NCI-H748 (cell line): Measurements from ENCODE around the gene CCDC116.
"Not testable (repeated sequence)": the region's sequence is repeated elsewhere in the genome, so short reads cannot be mapped to it uniquely, and the experiment has no call there.

Experiments
- DNase-seq: peaks from one replicate; lab custom pipeline; 2025; ENCODE audit not compliant: unreplicated experiment; lab: John Stamatoyannopoulos, UW

CCDC116 gene

DNA sequence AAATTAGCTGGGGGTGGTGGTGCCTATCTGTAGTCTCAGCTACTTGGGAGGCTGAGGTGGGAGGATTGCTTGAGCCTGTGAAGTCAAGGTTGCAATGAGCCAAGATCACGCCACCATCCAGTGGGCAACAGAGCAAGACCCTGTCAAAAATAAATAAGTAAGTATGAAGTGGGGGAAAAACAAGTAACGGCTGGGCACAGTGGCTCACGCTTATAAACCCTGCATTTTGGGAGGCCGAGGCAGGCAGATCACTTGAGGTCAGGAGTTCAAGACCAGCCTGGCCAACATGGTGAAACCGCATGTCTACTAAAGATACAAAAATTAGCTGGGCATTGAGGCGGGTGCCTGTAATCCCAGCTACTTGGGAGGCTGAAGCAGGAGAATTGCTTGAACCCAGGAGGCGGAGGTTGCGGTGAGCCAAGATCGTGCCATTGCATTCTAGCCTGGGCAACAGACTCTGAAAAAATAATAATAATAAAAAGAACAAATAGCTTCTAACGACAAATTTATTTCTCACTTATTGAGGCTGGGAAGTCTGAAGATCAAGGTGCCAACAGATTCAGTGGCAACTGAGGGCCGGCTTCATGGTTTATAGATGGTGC, 22.9 kb upstream of the CCDC116 start:
- not testable (repeated sequence) for DNase-seq

DNA sequence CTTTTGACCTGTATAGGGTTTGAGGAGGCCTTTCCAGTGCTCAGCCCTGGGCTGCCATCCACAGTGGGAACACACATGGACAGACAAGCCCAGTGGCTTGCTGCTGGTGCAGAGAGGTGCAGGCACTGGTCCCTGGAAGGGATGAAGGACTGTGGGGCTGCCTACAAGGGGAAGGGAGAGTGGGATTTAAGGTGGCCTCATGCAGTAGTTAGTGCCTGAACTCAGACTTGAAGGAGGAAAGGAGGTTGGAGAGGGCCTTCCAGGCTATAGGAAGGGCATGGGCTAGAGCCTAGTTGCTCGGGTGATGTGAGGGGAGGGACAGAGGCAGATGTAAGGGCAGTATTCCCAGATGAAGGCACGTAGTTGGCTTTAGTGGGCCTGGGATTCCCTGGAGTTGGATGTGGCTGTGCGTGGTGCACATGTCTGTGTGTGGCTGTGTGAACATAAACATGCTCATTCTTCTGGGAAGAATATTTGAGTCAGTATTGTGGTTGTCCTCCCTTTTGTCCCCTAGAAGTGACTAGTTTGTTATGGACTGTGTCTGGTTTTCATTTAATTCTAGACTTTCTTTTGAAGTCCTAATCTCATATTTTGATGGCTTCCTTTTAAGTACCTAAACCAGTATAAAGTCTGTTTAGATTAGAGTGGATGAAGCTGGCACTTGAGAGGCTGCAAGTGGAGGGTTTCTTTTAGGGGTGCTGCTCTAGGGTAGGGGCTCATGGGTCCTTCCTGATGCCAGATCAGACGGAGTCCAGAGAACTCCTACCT, 21.2 kb upstream of the CCDC116 start:
- DNase-seq = no peak

DNA sequence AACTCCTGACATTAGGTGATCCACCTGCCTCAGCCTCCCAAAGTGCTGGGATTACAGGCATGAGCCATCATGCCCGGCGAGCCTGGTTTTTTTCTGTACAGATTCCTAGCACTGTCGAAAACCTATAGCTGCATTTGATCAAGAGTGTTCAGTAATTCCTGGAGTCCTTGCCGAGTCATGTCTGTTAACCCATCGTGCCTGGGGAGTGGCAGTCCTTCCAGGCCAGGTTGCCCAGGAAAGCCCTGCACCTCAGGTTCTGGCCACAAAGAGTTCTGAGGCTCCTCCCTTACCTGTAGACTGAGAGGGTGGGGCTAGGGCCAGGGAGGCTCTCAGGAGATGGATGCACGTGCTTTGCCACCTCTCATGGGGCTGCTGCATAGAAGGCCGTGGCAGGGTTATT, 19.7 kb upstream of the CCDC116 start:
- DNase-seq = no peak

DNA sequence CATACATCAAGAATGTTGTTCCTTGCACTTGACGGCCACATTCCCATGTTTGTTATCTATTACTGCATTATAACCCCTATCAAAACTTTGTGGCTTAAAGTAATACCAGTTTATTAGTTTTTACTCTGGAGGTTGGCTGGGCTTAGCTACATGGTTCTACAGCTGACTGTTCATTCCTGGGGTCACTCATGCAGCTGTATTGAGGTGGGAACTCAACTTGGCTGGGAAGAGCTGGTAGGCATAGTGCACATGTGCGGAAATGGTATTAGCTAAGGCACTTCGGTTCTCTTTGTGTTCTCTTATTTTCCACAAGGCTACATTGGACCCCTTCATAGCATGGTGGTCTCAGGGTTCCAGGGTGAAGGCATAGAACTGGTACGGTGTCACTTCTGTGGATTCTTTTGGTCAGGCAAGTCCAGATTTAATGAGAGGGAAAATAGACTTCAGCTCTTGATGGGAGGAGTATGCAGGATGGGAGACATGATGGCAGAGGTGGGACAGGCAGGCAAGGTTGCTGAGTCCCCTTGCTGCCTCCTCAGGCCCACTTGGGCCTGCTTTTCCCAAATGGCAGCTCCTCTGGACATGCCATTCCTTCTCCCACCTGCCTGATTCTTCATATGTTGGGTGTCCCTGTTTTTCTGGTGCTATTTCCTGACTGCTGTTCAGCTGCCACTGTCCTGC, 18.9 kb upstream of the CCDC116 start:
- no peak for DNase-seq

DNA sequence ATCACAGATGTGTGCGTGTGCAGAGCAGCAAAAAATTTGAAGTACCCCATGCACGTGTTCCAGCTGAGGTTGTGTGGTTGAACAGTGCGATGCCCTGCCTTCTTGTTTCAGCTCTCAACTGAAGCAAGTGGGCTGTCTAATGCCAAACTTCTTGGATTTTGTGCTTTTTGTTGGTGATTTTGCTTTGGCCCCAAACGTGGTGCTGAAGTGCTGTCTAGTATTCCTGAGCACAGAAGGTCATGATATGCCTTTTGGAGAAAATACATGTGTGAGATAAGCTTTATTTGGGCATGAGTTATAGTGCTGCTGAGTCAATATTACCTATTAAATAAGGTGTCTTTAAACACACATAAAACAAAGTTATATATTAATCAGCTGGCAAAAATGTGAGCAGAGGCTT, 16.8 kb upstream of the CCDC116 start:
- DNase-seq = no peak

DNA sequence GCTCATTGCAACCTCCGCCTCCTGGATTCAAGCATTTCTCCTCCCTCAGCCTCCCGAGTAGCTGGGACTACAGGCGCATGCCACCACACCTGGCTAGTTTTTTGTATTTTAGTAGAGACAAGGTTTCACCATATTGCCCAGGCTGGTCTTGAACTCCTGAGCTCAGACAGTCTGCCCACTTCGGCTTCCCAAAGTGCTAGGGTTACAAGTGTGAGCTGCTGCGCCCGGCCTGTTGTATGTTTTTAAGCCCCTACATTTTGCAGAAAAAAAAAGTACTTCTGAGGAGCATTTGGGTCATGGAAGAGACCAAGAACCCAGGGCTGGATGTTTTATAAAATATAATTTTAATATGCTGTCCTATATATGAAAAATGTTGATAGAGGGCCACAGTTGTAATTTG, 15.2 kb upstream of the CCDC116 start:
- DNase-seq = not testable (repeated sequence)

DNA sequence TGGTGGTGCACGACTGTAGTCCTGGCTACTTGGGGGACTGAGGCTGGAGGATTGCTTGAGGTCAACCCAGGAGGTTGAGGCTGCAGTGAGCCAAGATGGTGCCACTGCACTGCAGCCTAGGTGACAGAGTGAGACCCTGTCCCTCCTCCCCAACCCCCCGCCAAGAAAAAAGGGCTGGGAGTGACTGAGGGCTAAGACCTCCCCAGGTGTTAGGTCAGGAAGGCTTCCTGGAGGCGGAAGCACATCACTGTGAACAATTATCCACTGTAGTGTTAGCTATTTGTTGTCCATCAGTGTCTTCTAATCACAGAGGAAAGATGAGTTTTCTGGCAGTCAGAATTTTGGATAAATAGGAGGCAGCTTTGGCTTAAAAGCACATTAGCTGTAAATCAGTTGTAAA, 11.5 kb upstream of the CCDC116 start:
- no peak for DNase-seq

DNA sequence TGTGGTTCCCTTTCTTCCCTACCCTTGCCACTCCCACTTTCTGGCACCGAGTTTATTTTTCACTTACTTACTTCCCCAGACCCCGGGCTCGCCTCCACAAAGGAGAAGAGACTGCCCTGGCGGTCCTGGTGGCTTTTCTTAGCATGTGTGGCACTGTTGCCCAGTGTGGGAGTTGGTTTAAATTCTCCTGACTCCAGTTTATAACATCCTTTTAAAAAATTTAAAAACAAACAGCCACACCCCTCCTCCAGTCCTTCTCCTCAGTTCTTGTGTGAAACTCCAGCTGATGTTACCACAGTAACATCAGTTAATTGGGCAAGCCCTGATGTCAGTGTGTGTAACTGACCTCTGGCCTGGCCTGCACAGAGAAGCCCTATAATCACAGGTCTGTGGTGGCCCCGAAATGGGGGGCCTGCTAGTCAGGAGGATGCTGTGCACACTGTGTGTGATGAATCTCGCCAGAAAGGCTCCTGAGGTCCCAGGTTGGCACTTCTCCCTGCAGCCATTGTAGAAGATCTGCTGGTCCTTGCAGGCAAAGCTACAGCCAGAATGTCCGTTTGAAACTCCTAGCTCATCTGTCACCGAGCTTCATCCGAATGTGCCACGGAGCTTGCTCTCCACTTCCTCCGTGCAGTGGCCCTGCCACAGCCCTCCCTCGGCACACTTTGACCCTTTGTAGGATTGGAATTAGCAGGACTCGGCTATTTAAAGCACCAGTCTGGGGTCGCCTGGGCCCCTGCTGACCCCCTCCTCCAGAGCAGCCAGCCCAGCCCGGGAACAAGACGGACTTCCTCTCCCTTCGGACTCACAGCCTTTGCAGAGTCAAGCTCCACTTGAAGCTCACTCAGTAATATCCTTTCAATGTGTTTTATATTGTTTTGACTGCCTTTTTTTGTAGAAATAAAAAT, 10.3 kb upstream of the CCDC116 start:
- DNase-seq = no peak

DNA sequence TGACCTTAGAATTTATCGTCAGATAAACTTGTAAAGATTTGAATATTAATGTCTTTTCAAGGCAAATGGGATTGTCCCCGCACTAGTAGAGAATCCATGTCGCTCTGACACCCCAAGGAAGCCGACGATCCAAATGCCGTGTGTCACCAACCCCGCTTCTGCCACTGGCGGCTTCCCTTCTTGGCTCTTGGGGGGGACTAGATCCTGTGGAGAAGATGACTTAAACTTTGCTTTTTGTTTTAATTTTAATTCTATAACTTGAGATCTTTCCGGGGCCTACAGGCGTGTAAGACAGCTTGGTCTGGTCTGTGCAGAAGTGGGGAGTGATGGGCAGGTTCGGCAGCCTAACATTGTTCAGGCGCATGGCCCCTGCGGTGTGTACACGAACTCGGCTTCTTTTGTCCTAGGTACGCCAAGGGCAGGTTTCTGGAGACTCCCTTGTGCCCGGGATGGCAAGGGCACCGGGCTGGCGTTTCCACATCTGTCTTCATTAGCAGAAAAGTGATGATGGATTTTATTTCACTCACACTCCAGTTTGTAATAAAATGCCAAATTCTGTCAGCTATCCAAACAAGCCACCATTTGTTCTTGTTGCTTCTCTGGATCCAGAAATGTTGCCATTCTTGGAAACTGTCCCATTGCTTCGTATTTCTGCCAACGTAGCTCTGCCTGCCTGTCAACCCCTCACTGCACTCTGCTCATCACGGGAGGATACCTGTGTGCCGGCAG, 9.5 kb upstream of the CCDC116 start:
- DNase-seq = no peak

DNA sequence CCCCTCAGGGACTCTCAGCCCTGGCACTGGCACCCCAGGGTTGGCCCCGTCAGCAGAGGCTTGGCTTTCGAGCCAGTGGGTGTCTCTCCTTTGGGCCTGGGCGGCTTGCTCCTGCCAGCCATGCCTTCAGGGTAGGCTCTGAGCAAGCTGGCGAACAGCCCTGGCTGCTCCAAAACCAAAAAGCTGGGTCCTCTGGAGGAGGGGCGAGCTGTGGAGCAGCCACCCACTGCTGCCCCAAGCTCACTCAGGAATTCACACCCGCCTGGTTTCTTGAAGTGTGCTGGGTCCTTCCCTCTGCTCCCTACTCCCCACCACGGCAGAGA, 9.0 kb upstream of the CCDC116 start:
- no peak for DNase-seq

DNA sequence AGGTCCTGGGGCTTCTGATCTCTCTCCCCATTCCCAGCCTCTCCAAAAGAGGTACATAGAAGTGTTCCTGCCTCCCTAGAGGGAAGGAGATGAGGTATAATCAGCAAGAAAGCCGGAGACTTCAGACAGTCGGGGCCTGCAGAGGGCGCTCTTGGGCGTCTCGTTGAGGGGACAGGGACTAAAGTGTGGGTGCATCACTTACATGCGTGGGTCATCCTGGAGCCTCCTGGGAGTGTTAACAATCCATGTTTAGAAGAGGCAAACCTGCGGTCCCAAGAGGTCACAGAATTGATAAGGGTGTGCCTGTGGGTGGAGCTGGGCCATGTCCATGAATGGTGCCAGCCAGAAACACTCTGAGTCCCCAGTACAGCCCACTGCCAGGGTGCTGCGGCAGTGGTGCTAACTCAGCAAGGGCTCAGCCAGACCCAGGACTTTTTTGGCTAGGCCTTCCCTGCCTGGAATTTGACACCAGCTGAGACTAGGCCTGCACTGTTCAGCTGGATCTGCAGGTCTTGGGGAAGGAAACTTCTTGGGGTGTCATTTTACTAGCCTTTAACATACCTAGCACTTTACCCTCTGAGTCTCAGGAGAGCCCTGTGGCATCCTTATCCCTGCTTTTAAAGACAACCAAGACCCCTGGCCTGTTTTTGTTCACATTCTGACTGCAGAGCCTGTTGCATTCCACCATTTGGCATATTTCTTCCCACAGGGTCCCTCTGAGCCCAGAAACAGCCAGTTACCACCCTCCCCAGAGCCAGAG, 8.3 kb upstream of the CCDC116 start:
- no peak for DNase-seq

DNA sequence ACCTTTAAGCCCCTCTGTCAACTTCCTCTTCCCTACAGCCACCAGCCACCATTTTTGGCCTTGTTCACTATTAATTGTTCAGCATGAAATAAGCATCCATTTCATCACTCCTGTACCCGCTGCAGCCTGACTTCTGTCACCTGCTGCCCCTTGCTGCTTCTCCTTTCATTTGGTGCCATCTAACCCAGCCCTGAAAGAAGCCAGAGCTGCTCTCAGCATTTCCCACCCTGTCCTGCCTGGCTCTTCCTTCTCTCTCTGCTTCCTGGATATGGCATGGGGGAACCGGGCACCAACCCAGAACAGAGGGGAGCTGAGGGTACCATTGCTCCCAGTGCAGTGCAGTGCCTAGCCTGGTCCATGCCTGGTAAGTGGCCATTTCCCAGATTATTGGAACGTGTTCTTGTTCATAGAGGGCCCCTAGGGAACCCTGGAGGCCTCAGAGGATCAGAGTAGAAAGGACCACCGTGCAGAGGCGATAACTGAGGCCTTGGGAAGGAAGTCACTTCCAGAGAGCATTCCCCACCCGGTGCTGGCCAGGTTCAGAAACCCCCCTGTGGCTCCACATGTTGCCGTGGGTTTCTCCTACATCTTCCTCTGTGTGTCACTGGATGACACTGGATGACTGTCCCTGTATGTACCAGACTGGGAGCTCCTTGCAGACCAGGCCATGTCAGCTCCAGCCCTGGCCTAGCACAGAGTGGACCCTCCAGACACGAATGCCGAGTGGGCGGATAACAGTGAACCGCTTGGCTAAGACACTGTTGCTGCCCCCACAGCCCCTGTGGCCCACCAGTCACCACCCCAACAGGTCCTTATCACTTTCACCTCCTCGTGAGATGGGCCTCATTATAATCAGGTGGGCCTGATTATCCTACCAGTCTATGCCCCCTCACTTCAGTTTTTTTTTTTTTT, 7.4 kb upstream of the CCDC116 start:
- DNase-seq = no peak

DNA sequence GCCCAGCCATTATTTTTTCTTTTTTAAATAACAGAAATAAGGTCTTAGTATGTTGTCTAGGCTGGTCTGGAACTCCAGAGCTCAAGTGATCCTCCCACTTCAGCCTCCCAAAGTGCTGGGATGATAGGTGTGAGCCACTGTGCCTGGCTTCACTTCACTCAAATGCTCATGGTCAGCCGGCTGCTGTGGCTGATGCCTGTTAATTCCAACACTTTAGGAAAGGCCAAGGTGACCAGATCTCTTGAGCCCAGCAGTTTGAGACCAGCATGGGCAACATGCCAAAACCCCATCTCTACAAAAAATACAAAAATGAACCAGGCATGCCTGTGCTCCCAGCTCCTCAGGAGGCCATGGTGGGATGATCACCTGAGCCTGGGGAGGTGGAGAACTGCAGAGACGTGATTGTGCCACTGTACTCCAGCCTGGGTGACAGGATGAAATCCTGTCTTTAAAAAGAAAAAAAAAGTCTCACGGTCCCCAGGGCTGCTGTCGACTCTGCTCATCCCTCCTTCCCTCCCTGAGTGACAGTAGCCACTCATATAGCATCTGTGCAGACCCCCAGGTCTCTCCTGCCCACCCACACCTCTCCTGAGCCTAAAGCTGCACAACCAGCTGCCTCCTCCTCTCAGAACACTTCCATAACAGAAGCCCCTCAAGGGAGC, 6.4 kb upstream of the CCDC116 start:
- no peak for DNase-seq

DNA sequence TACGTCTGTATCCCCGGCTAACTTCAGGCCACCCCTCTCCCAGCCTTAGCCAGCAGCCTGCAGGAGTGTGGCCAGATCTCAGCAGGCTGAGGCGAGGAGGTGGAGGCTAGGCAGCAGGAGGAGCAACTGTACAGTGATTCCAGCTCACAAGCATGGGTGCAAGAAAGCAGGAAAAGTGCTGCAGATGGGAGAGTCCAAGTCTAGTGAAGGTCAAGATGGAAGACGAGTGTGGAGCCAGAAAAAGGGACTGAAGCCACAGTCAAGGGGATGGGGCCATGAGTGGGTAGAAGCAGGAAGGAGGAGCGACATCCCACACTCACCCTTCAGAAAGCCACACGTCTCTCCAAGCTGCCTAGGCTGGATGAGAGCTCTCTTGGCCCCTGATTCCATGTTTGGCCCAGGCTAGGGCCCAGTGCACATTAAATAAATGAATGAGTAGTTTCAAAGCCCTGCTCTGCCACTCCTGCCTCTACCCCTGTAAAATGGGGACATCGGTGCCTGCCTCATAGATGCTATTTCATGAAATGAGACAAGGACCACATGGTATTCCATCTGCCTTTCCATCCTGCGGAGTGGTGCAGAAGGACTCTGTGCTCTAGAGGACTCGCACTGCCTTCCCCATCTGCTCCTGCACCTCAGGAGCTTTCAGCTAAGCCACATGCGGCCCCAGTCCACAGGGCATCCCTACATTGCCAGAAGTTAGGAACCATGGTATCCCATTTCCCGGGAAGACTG, 5.7 kb upstream of the CCDC116 start:
- DNase-seq = no peak

DNA sequence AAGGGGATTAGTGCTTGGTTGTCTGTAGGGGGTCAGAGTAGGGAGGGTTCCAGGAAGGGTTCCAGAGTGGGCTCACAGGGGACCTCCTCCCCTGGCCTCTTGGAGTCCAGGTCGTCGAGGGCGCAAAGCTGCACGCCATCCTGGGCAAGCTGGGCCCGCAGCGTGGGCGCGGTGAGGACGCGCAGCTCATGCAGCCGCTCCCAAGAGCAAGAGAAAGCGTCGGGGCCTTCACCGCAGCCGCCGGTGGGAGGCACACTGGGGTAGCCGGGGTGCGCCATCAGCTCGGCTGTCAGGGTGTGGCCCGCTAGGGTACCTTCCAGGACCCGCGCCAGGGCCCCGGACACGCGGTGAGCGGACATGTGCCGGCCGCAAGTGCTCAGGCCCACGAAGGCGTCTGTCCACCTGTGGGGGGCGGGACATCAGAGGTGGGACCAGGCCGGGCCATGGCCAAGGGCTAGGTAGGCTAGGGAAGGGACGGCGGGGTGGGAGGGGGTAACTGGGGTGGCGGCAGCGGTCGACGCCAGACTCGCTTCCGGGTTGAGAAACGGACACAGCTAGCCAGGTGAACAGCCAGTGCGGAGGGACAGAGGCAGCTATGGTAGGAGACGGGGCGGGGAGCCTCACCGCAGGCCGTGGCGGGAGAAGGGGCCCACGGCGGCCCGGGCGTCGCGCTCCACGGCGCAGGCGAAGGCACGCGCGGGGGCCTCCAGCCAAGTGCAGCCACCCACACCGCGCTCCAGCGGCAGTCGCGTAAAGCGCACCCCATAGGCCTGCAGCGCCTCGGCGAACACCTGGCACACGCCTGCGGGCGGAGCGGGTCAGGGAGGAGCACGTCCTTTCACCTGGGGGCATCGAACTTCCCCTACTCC, 3.9 kb upstream of the CCDC116 start:
- DNase-seq = no peak

DNA sequence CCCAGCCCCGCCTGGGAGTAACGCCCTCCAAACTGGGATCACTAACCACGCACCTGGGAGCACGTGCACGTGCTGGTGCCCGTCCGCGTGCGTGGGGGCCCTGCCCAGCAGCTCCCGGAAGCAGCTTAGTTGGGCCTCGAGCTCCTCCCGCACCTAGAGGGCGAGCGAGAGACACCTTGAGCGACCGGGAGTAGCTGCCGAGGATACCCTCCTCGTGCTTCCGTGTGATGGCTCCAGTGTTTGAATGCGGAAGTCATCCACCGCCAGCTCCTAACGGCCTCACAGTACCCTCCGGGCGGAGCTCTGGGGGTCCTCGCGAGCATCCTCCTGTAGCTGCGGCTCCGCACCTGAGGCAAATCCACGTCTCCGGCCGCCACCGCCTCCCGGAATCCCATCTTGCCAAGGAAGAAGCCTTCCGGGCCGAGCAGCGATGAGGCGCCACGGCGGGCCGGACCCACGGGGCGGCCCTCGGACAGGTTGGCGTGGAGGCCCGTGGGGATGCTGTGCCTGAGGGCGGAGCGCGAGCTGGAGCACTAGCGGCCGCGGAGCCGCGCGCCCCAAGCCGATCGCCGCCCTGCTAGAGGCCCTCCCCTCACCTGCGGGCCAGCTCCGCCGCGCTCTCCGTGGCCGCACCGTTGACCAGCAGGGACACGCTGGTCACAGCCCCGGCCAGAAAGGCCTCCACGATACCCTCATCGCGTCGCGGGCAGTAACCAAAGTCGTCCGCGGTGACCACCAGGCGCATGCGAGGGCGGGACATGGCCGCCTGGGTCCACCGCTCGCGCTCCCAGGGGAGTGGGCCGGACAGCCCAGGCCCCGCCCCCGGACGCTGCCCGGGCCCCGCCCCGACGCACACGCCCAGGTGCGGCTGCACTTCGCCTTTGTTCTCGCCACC, 3.1 kb upstream of the CCDC116 start, which contains the start of gene YDJC:
Gene YDJC (minus strand): TSS at position 768 of the 895 bp plus-strand sequence. CDS start 8 bp downstream, at position 760.
- peak; percentile 88 for DNase-seq
